22Rv1 (cell line): Measurements from ENCODE around the gene RNF126.

ENCODE experiments used
- CTCF ChIP-seq: fragments of 450-650 bp; IDR thresholded peaks from 2 replicates; pipeline ENCODE4 v1.5.1; 2017; ENCODE audit warnings: mild to moderate bottlenecking
- ZFX ChIP-seq: fragments of 450-650 bp; IDR thresholded peaks from 2 replicates; pipeline ENCODE4 v1.6.1; 2017; ENCODE audit warnings: antibody characterized with exemption, borderline replicate concordance

GRCh38 chr19:615619-616018 lies 47.4 kb downstream of the RNF126 start:
- TF ChIP-seq CTCF (no peak), ZFX (no peak)
